Measurements from ENCODE around the gene RTKN2.

The RTKN2 gene

GRCh38 chr10:62268399-62269114 lies at the start of gene RTKN2:
TSS of gene RTKN2 (minus strand) at chr10:62268844. CDS start at chr10:62268610, 234 bp downstream.
- DNase-seq (ENCODE audit: low read depth), result peak; percentile 67

GRCh38 chr10:62317257-62317656 lies 48.6 kb upstream of the RTKN2 start:
- DNase-seq (ENCODE audit: low read depth), result no peak
- H3K4me3 ChIP-seq (ENCODE audit: low read length), result no peak overlapping the region
- TF ChIP-seq, protein P1, sequence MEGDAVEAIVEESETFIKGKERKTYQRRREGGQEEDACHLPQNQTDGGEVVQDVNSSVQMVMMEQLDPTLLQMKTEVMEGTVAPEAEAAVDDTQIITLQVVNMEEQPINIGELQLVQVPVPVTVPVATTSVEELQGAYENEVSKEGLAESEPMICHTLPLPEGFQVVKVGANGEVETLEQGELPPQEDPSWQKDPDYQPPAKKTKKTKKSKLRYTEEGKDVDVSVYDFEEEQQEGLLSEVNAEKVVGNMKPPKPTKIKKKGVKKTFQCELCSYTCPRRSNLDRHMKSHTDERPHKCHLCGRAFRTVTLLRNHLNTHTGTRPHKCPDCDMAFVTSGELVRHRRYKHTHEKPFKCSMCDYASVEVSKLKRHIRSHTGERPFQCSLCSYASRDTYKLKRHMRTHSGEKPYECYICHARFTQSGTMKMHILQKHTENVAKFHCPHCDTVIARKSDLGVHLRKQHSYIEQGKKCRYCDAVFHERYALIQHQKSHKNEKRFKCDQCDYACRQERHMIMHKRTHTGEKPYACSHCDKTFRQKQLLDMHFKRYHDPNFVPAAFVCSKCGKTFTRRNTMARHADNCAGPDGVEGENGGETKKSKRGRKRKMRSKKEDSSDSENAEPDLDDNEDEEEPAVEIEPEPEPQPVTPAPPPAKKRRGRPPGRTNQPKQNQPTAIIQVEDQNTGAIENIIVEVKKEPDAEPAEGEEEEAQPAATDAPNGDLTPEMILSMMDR (conservative IDR thresholded peaks at IDR 0.05; ENCODE audit: low read length), result no peak

More at GRCh38 chr10:62268399-62269114, at the start of gene RTKN2:
- TF ChIP-seq, protein P1 (conservative IDR thresholded peaks at IDR 0.05; ENCODE audit: low read length), result no peak
- peak within 1 kb of the TSS; percentile 72 for H3K4me3 ChIP-seq (ENCODE audit: low read length)

- H3K4me3 ChIP-seq (ENCODE audit: low read length), result no peak overlapping the region
- DNase-seq (ENCODE audit: low read depth), result no peak
- TF ChIP-seq, protein P1 (conservative IDR thresholded peaks at IDR 0.05; ENCODE audit: low read length), result no peak
These were observed 40.6 kb upstream of the RTKN2 start for GRCh38 chr10:62309254-62309653.

DNA sequence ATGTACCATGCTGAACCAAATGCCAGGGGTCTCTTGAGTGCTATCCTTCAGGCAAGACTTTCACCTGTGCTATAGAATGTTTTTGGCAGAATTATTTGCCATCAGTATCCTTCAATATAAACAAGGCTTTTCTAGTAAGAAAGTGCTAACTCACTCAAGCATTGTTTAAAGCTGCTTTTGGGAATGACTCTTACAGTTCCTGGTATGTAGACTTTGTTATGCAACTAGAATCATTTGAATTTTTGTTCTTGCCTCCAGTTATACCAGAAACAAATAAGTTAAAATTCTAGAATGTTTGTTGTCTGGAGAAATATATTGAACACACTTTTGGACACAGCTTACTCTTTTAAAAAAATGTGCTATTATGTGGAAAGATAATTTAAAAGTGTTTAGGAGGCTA lies 39.5 kb upstream of the RTKN2 start:
- DNase-seq (ENCODE audit: low read depth), result peak; percentile 9
- TF ChIP-seq, protein P1 (conservative IDR thresholded peaks at IDR 0.05; ENCODE audit: low read length), result no peak
- H3K4me3 ChIP-seq (ENCODE audit: low read length), result no peak overlapping the region

GRCh38 chr10:62307635-62308034 lies 39.0 kb upstream of the RTKN2 start:
- no peak for DNase-seq (ENCODE audit: low read depth)
- TF ChIP-seq, protein P1 (conservative IDR thresholded peaks at IDR 0.05; ENCODE audit: low read length), result no peak
- H3K4me3 ChIP-seq (ENCODE audit: low read length), result no peak overlapping the region

- H3K4me3 ChIP-seq (ENCODE audit: low read length), result no peak overlapping the region
- TF ChIP-seq, protein P1 (conservative IDR thresholded peaks at IDR 0.05; ENCODE audit: low read length), result no peak
- DNase-seq (ENCODE audit: low read depth), result no peak
These were observed 38.0 kb upstream of the RTKN2 start for GRCh38 chr10:62306663-62307062.

DNA sequence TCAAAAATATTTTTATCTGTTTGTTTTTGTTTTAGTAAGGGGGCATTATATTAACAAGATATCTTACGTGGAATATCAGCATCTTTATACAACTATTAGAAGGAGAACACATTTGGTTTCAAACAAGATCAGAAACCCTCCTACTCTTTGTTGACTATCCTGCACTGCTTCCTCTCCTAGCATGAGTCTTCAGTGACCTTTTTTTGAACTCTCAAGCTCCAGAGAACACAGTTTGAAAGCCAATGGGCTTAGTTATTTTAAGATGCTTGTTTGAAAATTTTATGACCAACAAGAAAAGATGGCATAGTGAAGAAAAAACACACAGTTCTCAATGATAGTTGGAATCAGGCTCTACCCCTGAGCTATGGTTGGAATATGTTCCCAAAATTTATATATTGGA lies 37.2 kb upstream of the RTKN2 start:
- no peak for DNase-seq (ENCODE audit: low read depth)
- TF ChIP-seq, protein P1 (conservative IDR thresholded peaks at IDR 0.05; ENCODE audit: low read length), result no peak
- no peak overlapping the region for H3K4me3 ChIP-seq (ENCODE audit: low read length)
